GM12878 (cell line): Measurements from ENCODE around the gene CD2AP. TPM values are rescaled to one million over a fixed set of nuclear protein-coding genes. Genes with fewer than 3 reads are reported as not detected.

Experiments
- ATAC-seq: fragments of 200-7000 bp; cut with Tn5 transposase; 3 replicates; pipeline ENCODE4 v1.9.1; 2020; ENCODE audit warnings: mild to moderate bottlenecking, moderate library complexity
- BruUV-seq: library from RNA; stranded (reverse); fragments of 400-500 nt; replicated peaks from 2 replicates; lab custom pipeline; 2021; lab: Mats Ljungman, UMichigan
- CTCF ChIA-PET: fragments of 300-600 bp; sonication (Branson Sonifier 250); formaldehyde crosslinking; extraction: SDS; loops from one replicate; lab custom pipeline; 2021; ENCODE audit warnings: inconsistent platforms; lab: Yijun Ruan, JAX
- POLR2A ChIA-PET: fragments of 350-600 bp; formaldehyde crosslinking; extraction: SDS; loops from one replicate; lab custom pipeline; 2021; ENCODE audit warnings: inconsistent platforms; lab: Charles Lee
- RAD21 ChIA-PET: fragments of 300-600 bp; sonication (Branson Sonifier 250); formaldehyde crosslinking; loops from one replicate; lab custom pipeline; 2023; ENCODE audit warnings: antibody characterized with exemption; ENCODE audit not compliant: unreplicated experiment; lab: Charles Lee
- SMC1A ChIA-PET: fragments of 300-600 bp; sonication (Branson Sonifier 250); formaldehyde crosslinking; loops from one replicate; lab custom pipeline; 2023; ENCODE audit not compliant: unreplicated experiment, uncharacterized antibody; lab: Charles Lee
- DNase-seq: peaks from one replicate; pipeline ENCODE4 v3.0.0-alpha.2; 2011; ENCODE audit warnings: low read depth, low spot score
- FAIRE-seq: peaks from 3 replicates; lab custom pipeline; 2011; peaks lifted over from hg19 to GRCh38; lab: Jason Lieb, UNC
- H2AFZ ChIP-seq: 2 replicates; pipeline ENCODE4 v1.6.0; 2011; ENCODE audit warnings: low read depth, low read length, control low read depth; ENCODE audit not compliant: control insufficient read depth
- H3K27ac ChIP-seq: 2 replicates; pipeline ENCODE4 v1.5.1; 2011; ENCODE audit warnings: control low read depth; ENCODE audit not compliant: control insufficient read depth, insufficient read depth
- H3K27me3 ChIP-seq, 2 experiments: replicated peaks in 1 of 2; 2 replicates each; pipeline versions ENCODE4 v1.6.0 to v1.6.1; 2011; ENCODE audit warnings: low read length in 1 of 2; ENCODE audit not compliant: control insufficient read depth in 2 of 2, insufficient read depth in 2 of 2
- H3K36me3 ChIP-seq, 2 experiments: 2 replicates each; pipeline ENCODE4 v1.5.1; 2011; ENCODE audit warnings: low read length in 1 of 2; ENCODE audit not compliant: control insufficient read depth in 2 of 2, insufficient read depth in 2 of 2
- H3K4me1 ChIP-seq: 2 replicates; pipeline ENCODE4 v1.6.1; 2011; ENCODE audit warnings: mild to moderate bottlenecking, low read length, moderate library complexity, mixed read lengths; ENCODE audit not compliant: control insufficient read depth, insufficient read depth
- H3K4me2 ChIP-seq: 2 replicates; pipeline ENCODE4 v1.6.0; 2011; ENCODE audit warnings: control low read depth; ENCODE audit not compliant: control insufficient read depth, insufficient read depth
- H3K4me3 ChIP-seq: fragments of 200-600 bp; sonication (generic); 2 replicates; pipeline ENCODE4 v1.5.1; 2016
- H3K79me2 ChIP-seq: 2 replicates; pipeline ENCODE4 v1.6.0; 2011; ENCODE audit warnings: low read length; ENCODE audit not compliant: control insufficient read depth, insufficient read depth
- H3K9ac ChIP-seq: 2 replicates; pipeline ENCODE4 v1.8.0; 2011; ENCODE audit warnings: low read length, control low read depth, mixed read lengths; ENCODE audit not compliant: control insufficient read depth, insufficient read depth
- H3K9me3 ChIP-seq: replicated peaks from 3 replicates; pipeline ENCODE4 v1.5.1; 2011; ENCODE audit warnings: mild to moderate bottlenecking, low read length; ENCODE audit not compliant: control insufficient read depth, insufficient read depth
- H4K20me1 ChIP-seq: 2 replicates; pipeline ENCODE4 v1.6.0; 2011; ENCODE audit not compliant: control insufficient read depth, insufficient read depth
- EED ChIP-seq: sonication (generic); IDR thresholded peaks from 2 replicates; pipeline ENCODE4 v1.6.1; 2016; ENCODE audit warnings: antibody characterized with exemption, low read depth
- FOXM1 ChIP-seq: IDR thresholded peaks from 2 replicates; pipeline ENCODE4 v1.6.1; 2012; ENCODE audit warnings: low read depth, mild to moderate bottlenecking, inconsistent platforms, low read length, moderate library complexity
- KDM1A ChIP-seq: fragments of 200-600 bp; sonication (generic); IDR thresholded peaks from 2 replicates; pipeline ENCODE4 v1.6.1; 2016; ENCODE audit warnings: borderline replicate concordance
- NBN ChIP-seq: fragments of 450-650 bp; IDR thresholded peaks from 2 replicates; pipeline ENCODE4 v1.6.1; 2016
- NFIC ChIP-seq: IDR thresholded peaks from 2 replicates; pipeline ENCODE4 v1.6.1; 2012; ENCODE audit warnings: low read depth, mild to moderate bottlenecking, inconsistent platforms, low read length, moderate library complexity
- NR2C2 ChIP-seq: IDR thresholded peaks from 2 replicates; pipeline ENCODE4 v1.6.1; 2011; ENCODE audit warnings: borderline replicate concordance, low read depth; ENCODE audit not compliant: control insufficient read depth, insufficient read length
- NRF1 ChIP-seq: conservative IDR thresholded peaks from 2 replicates; pipeline ENCODE4 v1.6.1; 2011; ENCODE audit warnings: mild to moderate bottlenecking, low read depth, low read length, improper control_type of control experiment
- PAX5 ChIP-seq: IDR thresholded peaks from 2 replicates; pipeline ENCODE4 v1.6.1; 2011; ENCODE audit warnings: low read depth, low read length, borderline replicate concordance
- PAX8 ChIP-seq: fragments of 450-650 bp; IDR thresholded peaks from 2 replicates; pipeline ENCODE4 v1.6.1; 2017; ENCODE audit warnings: mild to moderate bottlenecking, moderate library complexity
- POU2F2 ChIP-seq: IDR thresholded peaks from 3 replicates; pipeline ENCODE4 v1.6.1; 2011; ENCODE audit warnings: low read depth, mild to moderate bottlenecking, low read length, borderline replicate concordance
- RAD51 ChIP-seq: fragments of 450-650 bp; IDR thresholded peaks from 2 replicates; pipeline ENCODE4 v1.6.1; 2016; ENCODE audit warnings: moderate library complexity, mild to moderate bottlenecking, inconsistent platforms
- RCOR1 ChIP-seq: conservative IDR thresholded peaks from 2 replicates; pipeline ENCODE4 v1.6.1; 2012; ENCODE audit warnings: low read depth, low read length, improper control_type of control experiment
- SIX5 ChIP-seq: IDR thresholded peaks from 2 replicates; pipeline ENCODE4 v1.6.1; 2011; ENCODE audit warnings: mild to moderate bottlenecking, low read depth, low read length, moderate library complexity; ENCODE audit not compliant: severe bottlenecking
- SREBF1 ChIP-seq: IDR thresholded peaks from 2 replicates; pipeline ENCODE4 v1.6.1; 2012; ENCODE audit warnings: mild to moderate bottlenecking, low read length
- SRF ChIP-seq, 2 experiments: IDR thresholded peaks; 2 replicates each; pipeline ENCODE4 v1.6.1; 2011; ENCODE audit warnings: low read depth in 2 of 2, low read length in 2 of 2, mild to moderate bottlenecking in 1 of 2, moderate library complexity in 1 of 2
- WGBS: methylation state at CpG from one replicate; pipeline ENCODE4 v1.1.6; 2016; ENCODE audit warnings: low lambda C conversion rate; ENCODE audit not compliant: insufficient replicate concordance, insufficient coverage; ENCODE audit errors: missing lambda C conversion rate; 5-methylcytosine and 5-hydroxymethylcytosine counted together
- in situ Hi-C: fragments of 300-500 bp; cut with MboI; formaldehyde crosslinking; loops from 9 replicates; pipeline ENCODE4 v1.14.3; 2018; ENCODE audit warnings: mixed read lengths
- intact Hi-C: fragments of 100-400 bp; cut with micrococcal nuclease; formaldehyde crosslinking; loops from one replicate; pipeline ENCODE4 v1.14.2; 2022; ENCODE audit not compliant: unreplicated experiment
- polyA plus RNA-seq, 11 experiments: library from polyadenylated mRNA; depleted of rRNA in 4 of 11; unstranded in 6 of 11; stranded (reverse) in 5 of 11; fragments of >200 nt; fragmentation: Nextera tagmentation in 4 of 11; fragmentation: Illumina TruSeq in 1 of 11; extraction: Ambion mirVana in 4 of 11; extraction: Trizol in 1 of 11; gene quantifications; 1 replicate in 1 of 11; 2 replicates in 10 of 11; pipeline versions ENCODE4 v1.2.1 to v1.2.3, GENCODE V29; 2011 to 2016; ENCODE audit warnings: inconsistent platforms in 2 of 11, missing spikeins in 2 of 11, low read depth in 1 of 11
- total RNA-seq, 4 experiments: library from RNA; depleted of rRNA in 3 of 4; stranded (reverse); fragments of >200 nt in 3 of 4; fragmentation: Illumina TruSeq in 1 of 4; extraction: Trizol in 1 of 4; gene quantifications; 2 replicates each; pipeline versions ENCODE4 v1.2.1 to v1.2.3, GENCODE V29; 2013 to 2021
- TF ChIP-seq, protein P1 (sequence below): fragments of 450-650 bp; IDR thresholded peaks from 2 replicates; pipeline ENCODE4 v1.6.1; 2017; ENCODE audit warnings: mild to moderate bottlenecking, low read depth, inconsistent platforms; ENCODE audit not compliant: poor library complexity, severe bottlenecking
- TF ChIP-seq, protein P2 (sequence below): IDR thresholded peaks from 2 replicates; pipeline ENCODE4 v1.6.1; 2012; ENCODE audit warnings: low read length, inconsistent platforms
- TF ChIP-seq, protein P3 (sequence below): fragments of 450-650 bp; IDR thresholded peaks from 2 replicates; pipeline ENCODE4 v1.6.1; 2017; ENCODE audit warnings: borderline replicate concordance
- TF ChIP-seq, protein P4 (sequence below): IDR thresholded peaks from 2 replicates; pipeline ENCODE4 v1.6.1; 2012; ENCODE audit warnings: low read depth, low read length, improper control_type of control experiment

The CD2AP gene
- total and polyA plus RNA-seq, 10 of the 15 experiments (the other 5 are each of a cell fraction or from before 2014, with no cell fraction given), result 5.4 to 46.6 (median 20.9) TPM

DNA sequence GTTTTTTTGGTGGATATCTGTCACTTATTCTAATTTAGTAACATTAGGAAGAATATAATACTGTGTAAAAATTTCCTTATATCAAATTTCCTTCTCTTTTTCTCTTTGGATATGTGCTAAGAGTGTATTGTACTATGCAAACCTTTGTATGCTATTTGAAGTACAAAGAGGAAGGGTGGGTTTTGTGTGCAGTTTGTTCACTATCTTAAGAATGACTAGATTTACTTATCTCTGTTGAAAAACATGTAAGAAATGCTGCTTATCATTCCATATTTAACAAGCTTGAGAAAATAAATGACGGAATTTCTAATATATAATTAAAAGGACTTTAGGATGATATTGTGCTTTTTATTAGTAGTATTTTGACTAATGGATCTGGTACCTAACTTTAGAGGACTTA is 13.1 kb downstream of the CD2AP start (continued):
- TF ChIP-seq PAX8, result no peak
- no peak for TF ChIP-seq NFIC
- TF ChIP-seq EED, result no peak
- TF ChIP-seq, protein P1, sequence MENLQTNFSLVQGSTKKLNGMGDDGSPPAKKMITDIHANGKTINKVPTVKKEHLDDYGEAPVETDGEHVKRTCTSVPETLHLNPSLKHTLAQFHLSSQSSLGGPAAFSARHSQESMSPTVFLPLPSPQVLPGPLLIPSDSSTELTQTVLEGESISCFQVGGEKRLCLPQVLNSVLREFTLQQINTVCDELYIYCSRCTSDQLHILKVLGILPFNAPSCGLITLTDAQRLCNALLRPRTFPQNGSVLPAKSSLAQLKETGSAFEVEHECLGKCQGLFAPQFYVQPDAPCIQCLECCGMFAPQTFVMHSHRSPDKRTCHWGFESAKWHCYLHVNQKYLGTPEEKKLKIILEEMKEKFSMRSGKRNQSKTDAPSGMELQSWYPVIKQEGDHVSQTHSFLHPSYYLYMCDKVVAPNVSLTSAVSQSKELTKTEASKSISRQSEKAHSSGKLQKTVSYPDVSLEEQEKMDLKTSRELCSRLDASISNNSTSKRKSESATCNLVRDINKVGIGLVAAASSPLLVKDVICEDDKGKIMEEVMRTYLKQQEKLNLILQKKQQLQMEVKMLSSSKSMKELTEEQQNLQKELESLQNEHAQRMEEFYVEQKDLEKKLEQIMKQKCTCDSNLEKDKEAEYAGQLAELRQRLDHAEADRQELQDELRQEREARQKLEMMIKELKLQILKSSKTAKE, result no peak
- TF ChIP-seq SIX5, result no peak
- TF ChIP-seq PAX5, result no peak
- no peak for TF ChIP-seq SREBF1
- no peak for TF ChIP-seq RCOR1
- TF ChIP-seq KDM1A, result no peak
- TF ChIP-seq, all 136 proteins: peak for 0

DNA sequence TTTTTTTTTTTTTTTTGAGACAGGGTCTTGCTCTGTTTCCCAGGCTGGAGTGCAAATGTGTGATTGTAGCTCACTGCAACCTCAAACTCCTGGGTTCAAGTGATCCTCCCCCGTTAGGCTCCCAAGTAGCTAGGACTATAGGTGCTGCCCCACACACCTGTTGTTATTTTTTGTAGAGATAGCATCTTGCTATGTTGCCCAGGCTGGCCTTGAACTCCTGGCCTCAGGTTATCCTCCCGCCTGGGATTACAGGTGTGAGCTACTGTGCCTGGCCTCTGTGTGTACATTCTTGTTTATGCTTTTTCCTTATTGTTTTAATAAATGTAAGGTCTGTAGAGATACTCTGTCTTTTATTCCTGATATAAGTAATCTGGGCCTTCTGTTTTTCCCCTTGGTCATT is 14.8 kb downstream of the CD2AP start:
- Histone ChIP-seq H3K36me3 (0 out of 4 replicates have a peak, but pooled peaks cover 0 to 3% of the 10 kb centered on the region in 2 experiments), H3K79me2 (peaks cover 83% of the 10 kb centered on the region), H3K4me2 (no peak overlapping the region), H3K9ac (no peak overlapping the region), H3K4me3 (no peak overlapping the region), H3K27ac (no peak overlapping the region), H4K20me1 (no peaks in the 10 kb centered on the region), H3K4me1 (no peaks in the 10 kb centered on the region), H2AFZ (no peak overlapping the region), H3K27me3 (no peaks in the 10 kb centered on the region), H3K9me3 (peaks cover 3% of the 10 kb centered on the region; the same call in 2 of the 3 replicates)
- ChIA-PET RAD21 (interaction anchor here (1.3 to 1.6 kb wide), 2 partner anchors 13 to 15 kb away, joined by 4 to 9 read pairs; partner anchors contain the start of gene CD2AP), CTCF (interaction anchor here (1.5 kb wide), 1 partner anchor 16 kb away, joined by 4 read pairs; no protein-coding TSS in a partner anchor), SMC1A (interaction anchor here (0.7 to 2.4 kb wide), 4 partner anchors 9 to 16 kb away, joined by 3 to 6 read pairs (median 4); no protein-coding TSS in a partner anchor), POLR2A (interaction anchor here (0.5 kb wide), 1 partner anchor 11 kb away, joined by 3 read pairs; no protein-coding TSS in a partner anchor)
- no peak; the same call in 2 of the 3 replicates for ATAC-seq
- DNase-seq, result no peak
- intact Hi-C loops (no loop called here), in situ Hi-C loops (no loop called here)
- no TSS peak for BruUV-seq
- WGBS, result 100% methylated on average over 2 of the region's 2 CpGs
- FAIRE-seq, result no peak
- no peak for TF ChIP-seq NBN
- TF ChIP-seq FOXM1, result no peak
- TF ChIP-seq RAD51, result no peak
- TF ChIP-seq NR2C2, result no peak
- no peak for TF ChIP-seq SRF (IDR thresholded peaks at IDR 0.05; ENCODE audit: low read depth in 2 of 2, low read length in 2 of 2)
- no peak for TF ChIP-seq POU2F2
- TF ChIP-seq, protein P2, sequence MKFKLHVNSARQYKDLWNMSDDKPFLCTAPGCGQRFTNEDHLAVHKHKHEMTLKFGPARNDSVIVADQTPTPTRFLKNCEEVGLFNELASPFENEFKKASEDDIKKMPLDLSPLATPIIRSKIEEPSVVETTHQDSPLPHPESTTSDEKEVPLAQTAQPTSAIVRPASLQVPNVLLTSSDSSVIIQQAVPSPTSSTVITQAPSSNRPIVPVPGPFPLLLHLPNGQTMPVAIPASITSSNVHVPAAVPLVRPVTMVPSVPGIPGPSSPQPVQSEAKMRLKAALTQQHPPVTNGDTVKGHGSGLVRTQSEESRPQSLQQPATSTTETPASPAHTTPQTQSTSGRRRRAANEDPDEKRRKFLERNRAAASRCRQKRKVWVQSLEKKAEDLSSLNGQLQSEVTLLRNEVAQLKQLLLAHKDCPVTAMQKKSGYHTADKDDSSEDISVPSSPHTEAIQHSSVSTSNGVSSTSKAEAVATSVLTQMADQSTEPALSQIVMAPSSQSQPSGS, result no peak
- TF ChIP-seq, protein P3, sequence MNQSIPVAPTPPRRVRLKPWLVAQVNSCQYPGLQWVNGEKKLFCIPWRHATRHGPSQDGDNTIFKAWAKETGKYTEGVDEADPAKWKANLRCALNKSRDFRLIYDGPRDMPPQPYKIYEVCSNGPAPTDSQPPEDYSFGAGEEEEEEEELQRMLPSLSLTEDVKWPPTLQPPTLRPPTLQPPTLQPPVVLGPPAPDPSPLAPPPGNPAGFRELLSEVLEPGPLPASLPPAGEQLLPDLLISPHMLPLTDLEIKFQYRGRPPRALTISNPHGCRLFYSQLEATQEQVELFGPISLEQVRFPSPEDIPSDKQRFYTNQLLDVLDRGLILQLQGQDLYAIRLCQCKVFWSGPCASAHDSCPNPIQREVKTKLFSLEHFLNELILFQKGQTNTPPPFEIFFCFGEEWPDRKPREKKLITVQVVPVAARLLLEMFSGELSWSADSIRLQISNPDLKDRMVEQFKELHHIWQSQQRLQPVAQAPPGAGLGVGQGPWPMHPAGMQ, result no peak
- no peak for TF ChIP-seq NRF1
- TF ChIP-seq, protein P4, sequence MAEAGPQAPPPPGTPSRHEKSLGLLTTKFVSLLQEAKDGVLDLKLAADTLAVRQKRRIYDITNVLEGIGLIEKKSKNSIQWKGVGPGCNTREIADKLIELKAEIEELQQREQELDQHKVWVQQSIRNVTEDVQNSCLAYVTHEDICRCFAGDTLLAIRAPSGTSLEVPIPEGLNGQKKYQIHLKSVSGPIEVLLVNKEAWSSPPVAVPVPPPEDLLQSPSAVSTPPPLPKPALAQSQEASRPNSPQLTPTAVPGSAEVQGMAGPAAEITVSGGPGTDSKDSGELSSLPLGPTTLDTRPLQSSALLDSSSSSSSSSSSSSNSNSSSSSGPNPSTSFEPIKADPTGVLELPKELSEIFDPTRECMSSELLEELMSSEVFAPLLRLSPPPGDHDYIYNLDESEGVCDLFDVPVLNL, result no peak
